ENCODE measurements around the gene STPG2. TPM values are rescaled to one million over a fixed set of nuclear protein-coding genes. Genes with fewer than 3 reads are reported as not detected.

STPG2 gene
- total and polyA plus RNA-seq, 2 of the 8 experiments (the other 6 are each of a cell fraction or from before 2014, with no cell fraction given): 0.03 TPM; not detected in 1

- TF ChIP-seq MAFK (IDR thresholded peaks at IDR 0.05; ENCODE audit: low read depth, low read length) (no peak), TAF1 (IDR thresholded peaks at IDR 0.05; ENCODE audit: low read depth, low read length) (no peak), USF2 (IDR thresholded peaks at IDR 0.05; ENCODE audit: low read length) (no peak), HDAC6 (IDR thresholded peaks at IDR 0.05; ENCODE audit: low read depth, low read length) (no peak), TCF12 (IDR thresholded peaks at IDR 0.05; ENCODE audit: low read depth, low read length) (no peak)
Measured at GRCh38 chr4:97953171-97953941, 189.9 kb downstream of the STPG2 start (continued).

All from H1 (cell line).